SK-N-SH (cell line): ENCODE results near the gene ENOX2.

Experiments used
- CTCF ChIP-seq: fragments of 200-600 bp; sonication (generic); IDR thresholded peaks from 2 replicates; pipeline ENCODE4 v1.6.1; 2017; ENCODE audit warnings: antibody characterized with exemption, mild to moderate bottlenecking, moderate library complexity
- EP300 ChIP-seq, 2 experiments: IDR thresholded peaks; 2 replicates each; pipeline versions ENCODE4 v1.4.0 to v1.6.1; 2012; ENCODE audit warnings: borderline replicate concordance in 1 of 2, low read depth in 1 of 2, low read length in 1 of 2
- NFIC ChIP-seq: IDR thresholded peaks from 2 replicates; pipeline ENCODE4 v1.4.0; 2012; ENCODE audit warnings: borderline replicate concordance
- POLR2AphosphoS5 ChIP-seq: IDR thresholded peaks from 2 replicates; pipeline ENCODE4 v1.6.1; 2012; ENCODE audit warnings: low read depth, low read length
- RFX5 ChIP-seq: IDR thresholded peaks from 2 replicates; pipeline ENCODE4 v1.6.1; 2012; ENCODE audit warnings: mild to moderate bottlenecking, improper control_type of control experiment, low read length
- SIN3A ChIP-seq: IDR thresholded peaks from 2 replicates; pipeline ENCODE4 v1.6.1; 2012; ENCODE audit warnings: low read depth, mild to moderate bottlenecking, low read length, moderate library complexity, borderline replicate concordance
- USF1 ChIP-seq: IDR thresholded peaks from 2 replicates; pipeline ENCODE4 v1.4.0; 2012; ENCODE audit warnings: low read depth, borderline replicate concordance
- YY1 ChIP-seq: IDR thresholded peaks from 2 replicates; pipeline ENCODE4 v1.4.0; 2012; ENCODE audit warnings: low read depth, mild to moderate bottlenecking

- TF ChIP-seq USF1, result no peak
- no peak for TF ChIP-seq CTCF
- TF ChIP-seq POLR2AphosphoS5, result no peak
- TF ChIP-seq EP300 (IDR thresholded peaks at IDR 0.05; ENCODE audit: borderline replicate concordance in 1 of 2, low read depth in 1 of 2, low read length in 1 of 2), result no peak
- no peak for TF ChIP-seq YY1
- no peak for TF ChIP-seq SIN3A
- no peak for TF ChIP-seq NFIC
- TF ChIP-seq RFX5, result no peak
Observed at GRCh38 chrX:130874751-130875150, 28.3 kb downstream of the ENOX2 start.
